NCI-H2227 treated with DMSO at 0.1 percent for 48 hours (cell line): ENCODE results near the gene MLN.

Source experiments
- DNase-seq: peaks from one replicate; lab custom pipeline; 2025; lab: John Stamatoyannopoulos, UW

The MLN gene

DNA sequence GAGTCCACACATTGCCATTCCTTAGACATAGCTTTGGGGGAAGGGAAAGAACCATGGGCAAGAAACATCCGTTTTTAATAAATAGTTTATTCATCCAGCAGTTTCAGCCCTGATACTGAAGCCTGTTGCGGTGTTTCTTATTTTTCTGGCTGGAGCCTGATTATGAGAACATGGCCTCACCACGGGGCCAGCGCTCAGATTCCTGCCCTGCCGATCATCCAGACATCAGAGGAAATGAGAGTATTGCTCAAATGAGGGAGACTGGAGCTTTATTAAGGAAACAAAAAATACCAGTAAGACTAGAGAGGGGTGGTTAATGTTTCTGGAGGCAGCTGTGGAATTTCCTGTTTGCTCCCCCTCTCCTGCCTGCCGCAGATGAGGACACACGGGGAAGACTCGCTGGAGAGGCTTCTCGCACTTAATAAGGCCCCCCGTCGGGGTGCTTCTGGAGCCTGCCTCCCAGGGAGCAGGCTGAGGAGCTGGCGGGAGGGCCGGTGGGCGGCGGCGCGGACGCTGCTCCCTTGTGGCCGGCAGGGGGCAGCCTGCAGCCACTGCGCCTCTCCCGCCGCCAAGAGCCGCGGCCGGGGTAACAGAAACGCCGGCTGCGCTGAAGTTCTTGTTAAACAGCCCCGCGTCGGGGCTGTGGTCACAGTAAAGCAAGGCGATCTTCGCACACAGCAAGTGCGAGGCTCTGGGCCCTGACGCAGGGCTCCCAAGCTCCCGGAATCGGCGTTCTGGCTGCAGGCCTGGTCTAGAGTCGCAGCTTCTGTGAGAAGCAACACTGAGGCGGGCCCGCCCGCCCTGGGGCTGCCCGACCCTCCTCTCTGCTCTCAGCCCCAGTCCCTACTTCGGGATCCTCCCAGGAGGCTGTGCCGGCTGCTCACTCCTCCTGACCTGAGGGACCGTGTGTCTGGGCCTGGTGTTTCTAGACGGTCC is 32.4 kb downstream of the MLN start:
- DNase-seq, result peak; percentile 69

DNA sequence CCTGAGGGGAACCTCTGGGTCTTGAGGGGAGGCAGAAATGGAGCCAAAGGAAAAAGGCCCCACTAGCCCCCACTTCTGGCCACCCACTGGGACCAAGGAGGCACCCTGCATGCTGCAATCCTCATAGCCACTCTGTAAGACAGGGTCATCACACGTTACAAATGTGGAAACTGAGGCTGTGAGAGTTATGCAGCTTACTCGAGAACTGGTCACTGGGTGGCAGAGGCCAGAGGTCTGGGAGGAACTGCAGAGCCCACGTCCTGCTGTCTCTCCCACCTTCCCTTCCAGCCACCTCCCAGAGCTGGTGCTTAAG is 33.0 kb downstream of the MLN start:
- no peak for DNase-seq

- no peak for DNase-seq
Observed at GRCh38 chr6:33770124-33770832, 33.5 kb downstream of the MLN start.

DNA sequence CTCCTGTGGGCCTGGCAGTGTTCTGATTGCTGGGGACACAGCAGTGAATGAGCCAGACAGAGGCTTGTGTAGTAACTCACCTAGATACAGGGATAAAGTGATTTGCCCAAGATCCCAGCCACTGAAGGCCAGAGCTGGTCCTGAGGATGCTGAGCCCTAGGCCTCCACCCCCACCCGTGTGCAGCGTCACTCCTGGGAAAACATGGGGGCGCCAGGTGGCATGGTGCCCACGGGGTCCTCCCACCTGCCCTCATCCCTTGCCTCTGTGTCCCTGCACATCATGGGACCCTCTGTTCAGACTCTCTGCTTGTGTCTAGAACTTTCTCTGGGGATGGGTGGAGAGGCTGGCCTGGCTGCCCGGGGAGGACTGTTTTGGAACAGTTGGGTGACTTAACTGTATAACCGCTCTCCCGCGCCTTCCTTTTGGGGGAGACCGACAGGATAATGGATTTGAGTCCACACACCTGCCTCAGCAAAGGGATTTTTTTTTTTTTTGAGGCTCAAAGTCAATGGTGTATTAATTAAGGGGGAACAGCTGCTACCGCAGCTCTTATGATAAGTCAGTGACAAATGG is 34.5 kb downstream of the MLN start:
- no peak for DNase-seq

DNA sequence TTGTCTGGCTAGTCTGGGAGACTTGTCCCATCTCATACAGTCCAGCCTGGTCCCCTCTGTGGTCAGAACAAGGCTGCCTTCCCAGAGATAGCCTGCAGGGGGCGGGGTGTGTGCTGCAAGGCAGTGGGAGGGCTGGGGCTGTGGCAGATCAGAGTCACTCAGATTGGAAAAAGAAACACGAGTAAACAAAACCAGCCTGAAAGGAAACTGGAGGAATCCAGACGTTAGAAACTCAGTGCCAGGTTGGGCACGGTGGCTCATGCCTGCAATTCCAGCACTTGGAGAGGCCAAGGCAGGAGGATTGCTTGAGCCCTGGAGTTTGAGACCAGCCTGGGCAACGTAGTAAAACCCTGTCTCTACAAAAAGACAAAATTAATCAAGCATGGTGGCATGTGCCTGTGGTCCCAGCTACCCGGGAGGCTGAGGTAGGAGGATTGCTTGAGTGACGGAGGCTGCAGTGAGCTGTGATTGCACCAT is 35.1 kb downstream of the MLN start:
- peak; percentile 21 for DNase-seq

DNA sequence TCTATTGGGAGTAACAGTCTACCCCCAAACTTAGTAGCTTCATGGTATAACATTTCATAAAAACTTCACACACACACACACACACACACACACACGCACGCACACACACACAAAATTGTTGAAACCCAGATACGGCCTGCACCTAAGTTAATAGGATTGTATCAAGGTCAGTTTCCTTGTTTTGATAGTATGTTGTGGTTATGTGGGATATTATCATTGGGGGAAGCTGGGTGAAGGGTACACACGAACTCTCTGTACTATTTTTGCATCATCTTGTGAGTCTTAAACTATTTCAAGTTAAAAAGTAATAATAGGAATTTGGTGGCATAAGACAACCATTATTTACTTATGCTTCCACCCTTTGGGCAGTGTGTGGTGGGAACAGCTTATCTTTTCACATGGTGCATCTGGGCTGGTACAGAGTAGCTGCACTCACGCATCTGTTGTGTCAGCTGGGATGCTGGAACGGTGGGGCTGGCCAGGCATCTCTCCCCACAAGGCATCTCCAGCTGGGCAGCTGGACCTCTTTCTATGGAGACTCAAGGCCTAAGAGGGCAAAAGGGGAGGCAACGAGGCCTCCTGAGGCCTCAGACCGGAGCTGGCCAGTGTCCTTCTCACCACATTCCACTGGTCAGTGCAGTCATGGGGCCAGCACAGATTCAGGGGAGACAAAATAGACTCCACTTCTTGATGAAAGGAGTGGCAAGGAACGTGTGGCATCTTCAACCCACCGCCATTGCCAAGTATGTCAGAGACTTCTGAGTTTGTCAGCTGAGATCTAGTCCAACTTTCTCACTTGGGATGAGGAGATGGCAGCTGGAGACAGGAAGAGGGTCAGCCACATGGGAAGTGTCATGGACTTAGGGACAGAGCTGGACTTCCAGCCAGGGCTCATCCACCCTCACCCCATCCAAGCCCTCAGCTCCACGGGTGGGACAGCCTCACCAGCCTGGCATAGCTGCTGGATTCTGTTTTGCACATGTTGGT is 36.6 kb downstream of the MLN start:
- no peak for DNase-seq

- DNase-seq, result no peak
Observed at GRCh38 chr6:33765368-33765767, 38.4 kb downstream of the MLN start.

DNA sequence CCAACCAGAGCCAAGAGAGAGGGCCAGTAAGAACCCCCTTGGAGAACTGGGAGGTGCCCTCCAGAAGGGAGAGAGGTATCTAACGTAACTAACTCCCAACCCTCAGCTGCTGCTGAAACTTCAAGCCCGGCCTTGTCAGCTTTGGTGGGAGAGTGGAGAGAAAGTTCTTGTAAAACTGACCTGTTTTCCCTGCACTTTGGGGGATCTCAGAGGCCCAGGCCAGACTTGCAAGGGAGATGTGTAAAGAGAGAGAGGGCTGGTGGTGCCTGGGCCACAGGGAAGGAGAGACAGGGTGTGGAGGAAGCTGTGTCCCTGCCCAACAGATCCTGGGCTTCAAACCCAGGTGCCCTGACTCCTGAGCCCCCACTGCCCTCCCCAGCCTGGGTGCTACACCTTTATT is 39.8 kb downstream of the MLN start:
- DNase-seq, result no peak

GRCh38 chr6:33763483-33763882 is 40.3 kb downstream of the MLN start:
- DNase-seq, result no peak

GRCh38 chr6:33762713-33763112 is 41.1 kb downstream of the MLN start:
- no peak for DNase-seq

DNA sequence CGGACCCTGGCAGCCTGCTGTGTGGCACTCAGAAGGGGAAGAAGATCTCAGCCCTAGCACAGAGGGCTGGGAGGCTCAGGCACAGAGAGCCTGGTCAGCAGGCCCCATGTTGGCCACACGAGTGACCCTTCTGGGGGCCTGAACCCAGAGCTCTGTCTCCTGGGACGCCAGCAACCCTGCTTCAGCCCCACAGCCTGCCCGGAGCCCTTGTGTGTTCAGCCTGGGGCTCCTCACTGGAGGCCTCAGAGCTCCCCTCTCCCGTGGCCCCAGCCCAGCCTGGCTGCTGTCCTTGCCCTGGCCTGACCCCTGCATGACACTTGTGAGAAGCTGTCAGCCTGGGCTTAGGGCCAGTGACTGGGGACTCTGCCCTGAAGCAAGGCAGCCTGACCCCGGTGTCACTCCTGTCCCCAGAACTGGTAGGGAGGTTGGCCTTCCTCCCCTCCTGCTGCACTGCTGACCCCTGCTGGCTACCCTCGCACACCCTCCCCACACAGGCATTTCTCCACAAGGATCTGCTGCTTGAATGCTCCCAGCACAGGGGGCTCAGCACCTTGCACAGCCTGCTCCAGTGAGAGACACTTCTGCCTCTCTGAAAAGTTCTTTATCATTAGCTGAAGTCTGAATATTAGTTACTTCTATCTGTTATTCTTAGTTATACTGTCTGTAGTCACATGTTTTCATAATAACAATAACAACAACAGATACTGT is 41.7 kb downstream of the MLN start:
- no peak for DNase-seq

GRCh38 chr6:33761581-33761921 is 42.3 kb downstream of the MLN start:
- no peak for DNase-seq

GRCh38 chr6:33759887-33760629 is 43.7 kb downstream of the MLN start:
- DNase-seq, result no peak

DNA sequence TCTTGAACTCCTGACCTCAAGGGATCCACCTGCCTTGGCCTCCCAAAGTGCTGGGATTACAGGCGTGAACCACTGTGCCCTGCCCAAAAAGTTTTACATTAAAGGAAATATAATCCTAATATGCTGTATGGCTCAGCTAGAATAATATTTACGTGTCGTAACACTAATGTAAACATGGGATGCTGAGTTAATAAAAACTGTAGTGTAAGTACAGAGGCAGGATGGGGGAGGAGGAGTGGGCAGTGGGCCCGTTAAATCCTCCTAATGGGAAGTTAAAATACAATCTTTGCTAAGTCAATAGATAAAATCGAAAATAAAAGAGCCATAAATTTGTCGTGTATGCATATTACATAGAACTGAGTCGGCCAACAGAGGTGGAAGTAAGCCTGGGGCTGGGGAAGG is 45.0 kb downstream of the MLN start:
- no peak for DNase-seq

DNA sequence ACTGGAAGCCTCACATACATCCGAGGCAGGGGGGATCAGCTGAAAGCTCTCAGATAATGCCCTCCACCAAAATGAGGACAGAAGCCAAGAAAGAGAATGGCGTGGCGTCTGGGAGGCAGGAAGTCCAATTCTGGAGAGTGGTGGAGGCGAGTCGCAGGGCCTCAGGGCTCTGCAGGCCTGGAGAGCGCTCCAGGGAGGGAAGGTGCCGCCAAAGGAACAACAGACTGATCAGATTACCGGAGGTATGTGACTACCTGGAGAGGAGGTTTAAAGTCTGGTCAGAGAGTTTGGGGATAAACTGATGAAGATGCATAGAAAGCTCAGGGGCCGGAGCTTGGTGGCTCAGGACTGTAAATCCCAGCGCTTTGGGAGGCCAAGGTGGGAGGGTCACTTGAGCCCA is 45.9 kb downstream of the MLN start:
- DNase-seq, result no peak

- no peak for DNase-seq
Observed at GRCh38 chr6:33757113-33757512, 46.7 kb downstream of the MLN start.

DNA sequence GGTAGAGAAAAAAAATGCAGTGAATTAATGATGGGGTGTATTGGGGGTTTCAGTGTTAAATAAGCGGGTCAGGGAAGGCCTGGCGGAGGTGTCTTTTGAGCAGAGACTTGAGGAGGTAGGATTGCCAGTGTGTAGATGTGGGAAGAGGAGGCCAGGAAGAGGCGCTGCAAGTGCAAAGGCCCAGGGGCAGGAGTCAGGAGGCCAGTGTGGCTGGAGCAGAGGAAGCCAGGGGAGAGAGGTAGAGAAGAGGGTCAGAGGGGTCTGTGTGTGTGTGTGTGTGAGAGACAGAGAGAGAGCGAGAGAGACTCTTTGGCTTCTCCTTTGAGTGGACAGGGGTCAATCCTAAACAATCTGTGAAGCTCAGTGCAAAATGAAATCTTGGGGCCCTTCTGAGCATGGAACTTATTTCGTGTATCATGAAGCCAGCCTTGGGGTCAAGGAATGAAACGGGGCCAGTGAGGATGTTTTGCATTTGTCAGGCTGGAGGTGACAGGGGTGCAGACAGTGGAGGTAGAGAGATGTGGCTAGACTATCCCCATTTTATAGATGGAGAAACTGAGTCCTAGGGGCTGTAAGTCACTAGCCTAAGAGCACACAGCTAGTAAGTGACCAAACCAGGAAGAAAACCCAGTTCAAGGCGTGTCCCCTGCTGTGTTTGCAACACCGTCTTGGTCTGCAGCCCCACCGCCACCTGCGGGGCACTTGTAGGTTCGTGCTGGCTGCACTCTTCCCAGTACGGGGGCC is 47.4 kb downstream of the MLN start:
- DNase-seq, result no peak

- DNase-seq, result no peak
Observed at GRCh38 chr6:33755070-33755869, 48.5 kb downstream of the MLN start.

GRCh38 chr6:33754222-33754621 is 49.6 kb downstream of the MLN start:
- DNase-seq, result peak; percentile 46
